Measurements from ENCODE around the gene IL10RA. TPM values are rescaled to one million over a fixed set of nuclear protein-coding genes. Genes with fewer than 3 reads are reported as not detected.
"Not testable (repeated sequence)": the region's sequence is repeated elsewhere in the genome, so short reads cannot be mapped to it uniquely, and the experiment has no call there.

The IL10RA gene
- total RNA-seq, 1 donor from 2014 or later = 89.9 TPM

DNA sequence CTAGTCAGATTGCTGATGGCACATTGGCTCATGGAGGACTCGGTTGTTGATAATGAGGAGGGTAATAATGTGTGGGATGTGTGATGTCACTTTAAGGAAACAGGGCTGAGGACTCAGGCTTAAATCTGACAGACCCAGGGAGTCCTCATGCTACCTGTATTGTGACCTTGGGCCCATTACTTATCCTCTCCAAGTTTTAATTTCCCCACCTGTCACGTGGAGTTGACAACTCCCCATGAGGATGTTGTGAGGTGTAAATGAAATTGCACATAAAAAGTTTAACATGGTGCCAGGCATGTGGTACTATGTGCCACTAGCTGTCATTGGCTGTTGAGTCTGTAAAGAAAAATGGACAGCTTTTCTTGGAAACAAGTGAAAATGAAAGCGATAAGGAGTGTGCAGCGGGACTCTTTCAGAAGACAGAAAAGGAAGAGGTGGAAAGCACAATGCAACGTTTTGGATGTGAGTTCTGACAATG lies 15.3 kb downstream of the IL10RA start:
- Mint-ChIP-seq H3K9me3 (peaks cover 12% of the 10 kb centered on the region), H3K27me3 (no peaks in the 10 kb centered on the region), H3K36me3 (ENCODE audit: low read depth) (peaks cover 63% of the 10 kb centered on the region), H3K4me1 (peaks cover 87% of the 10 kb centered on the region), H3K27ac (peak overlapping the region; percentile 99), H3K4me3 (peak overlapping the region; percentile 72)
- DNase-seq = peak; percentile 88
- intact Hi-C loops (cut with micrococcal nuclease) = loop anchor here (5.0 kb wide), 1 partner anchor 216 kb away; no protein-coding TSS in a partner anchor

DNA sequence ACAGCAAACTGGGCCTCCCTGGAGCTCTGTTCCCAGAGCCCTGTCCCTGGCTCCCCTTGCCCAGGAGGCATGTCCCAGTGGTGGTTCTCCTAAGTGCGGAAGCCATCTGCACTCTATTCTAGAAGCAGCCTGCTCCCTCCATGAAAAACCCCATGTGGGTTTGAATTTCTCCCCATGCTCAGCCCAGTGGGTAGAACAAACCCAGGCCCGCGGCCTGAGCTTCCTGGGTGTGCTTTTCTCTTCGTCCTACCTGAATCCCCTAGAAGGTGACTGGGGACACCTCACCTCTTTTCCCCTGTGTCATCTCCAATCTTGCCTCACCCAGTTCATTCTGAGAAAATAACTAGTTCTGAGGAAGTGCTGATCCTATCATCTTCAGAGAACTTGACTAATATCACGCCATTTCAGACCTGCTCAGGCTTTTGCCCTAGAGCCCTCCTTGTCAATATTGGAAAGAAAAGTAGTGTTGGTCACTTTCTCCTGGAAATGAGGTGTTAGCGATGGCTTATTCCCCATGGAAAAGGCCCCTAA lies 15.9 kb downstream of the IL10RA start:
- peak; percentile 91 for DNase-seq
- H3K36me3 Mint-ChIP-seq (ENCODE audit: low read depth) = peaks cover 58% of the 10 kb centered on the region
- H3K4me3 Mint-ChIP-seq = peak overlapping the region; percentile 72
- H3K27me3 Mint-ChIP-seq = no peaks in the 10 kb centered on the region
- intact Hi-C loops (cut with micrococcal nuclease) = loop anchor here (1.0 to 5.0 kb wide), 10 partner anchors 13 to 435 kb away; partner anchors contain the start of gene KMT2A
- H3K9me3 Mint-ChIP-seq = peaks cover 12% of the 10 kb centered on the region
- H3K27ac Mint-ChIP-seq = peak overlapping the region; percentile 99
- H3K4me1 Mint-ChIP-seq = peaks cover 89% of the 10 kb centered on the region

- Mint-ChIP-seq H3K36me3 (ENCODE audit: low read depth) (peaks cover 51% of the 10 kb centered on the region), H3K9me3 (peaks cover 12% of the 10 kb centered on the region)
- intact Hi-C loops (cut with micrococcal nuclease) = loop anchor here (1.0 to 5.0 kb wide), 10 partner anchors 13 to 434 kb away; partner anchors contain the start of gene KMT2A
These were observed 16.6 kb downstream of the IL10RA start for GRCh38 chr11:118002541-118003423.

GRCh38 chr11:118003456-118003855 lies 17.3 kb downstream of the IL10RA start:
- DNase-seq = peak; percentile 72
- intact Hi-C loops (cut with micrococcal nuclease) = loop anchor here (2.0 to 5.0 kb wide), 3 partner anchors 185 to 433 kb away; partner anchors contain the start of gene KMT2A
- peaks cover 46% of the 10 kb centered on the region for H3K36me3 Mint-ChIP-seq (ENCODE audit: low read depth)
- no peaks in the 10 kb centered on the region for H3K27me3 Mint-ChIP-seq
- H3K4me1 Mint-ChIP-seq = peaks cover 90% of the 10 kb centered on the region
- H3K4me3 Mint-ChIP-seq = peak overlapping the region; percentile 72
- peak overlapping the region; percentile 99 for H3K27ac Mint-ChIP-seq
- peaks cover 12% of the 10 kb centered on the region for H3K9me3 Mint-ChIP-seq

More at GRCh38 chr11:118002541-118003423, 16.6 kb downstream of the IL10RA start:
- Mint-ChIP-seq H3K4me3 (peak overlapping the region; percentile 72), H3K4me1 (peaks cover 89% of the 10 kb centered on the region), H3K27me3 (no peaks in the 10 kb centered on the region), H3K27ac (peak overlapping the region; percentile 99)
- DNase-seq = peak; percentile 88

DNA sequence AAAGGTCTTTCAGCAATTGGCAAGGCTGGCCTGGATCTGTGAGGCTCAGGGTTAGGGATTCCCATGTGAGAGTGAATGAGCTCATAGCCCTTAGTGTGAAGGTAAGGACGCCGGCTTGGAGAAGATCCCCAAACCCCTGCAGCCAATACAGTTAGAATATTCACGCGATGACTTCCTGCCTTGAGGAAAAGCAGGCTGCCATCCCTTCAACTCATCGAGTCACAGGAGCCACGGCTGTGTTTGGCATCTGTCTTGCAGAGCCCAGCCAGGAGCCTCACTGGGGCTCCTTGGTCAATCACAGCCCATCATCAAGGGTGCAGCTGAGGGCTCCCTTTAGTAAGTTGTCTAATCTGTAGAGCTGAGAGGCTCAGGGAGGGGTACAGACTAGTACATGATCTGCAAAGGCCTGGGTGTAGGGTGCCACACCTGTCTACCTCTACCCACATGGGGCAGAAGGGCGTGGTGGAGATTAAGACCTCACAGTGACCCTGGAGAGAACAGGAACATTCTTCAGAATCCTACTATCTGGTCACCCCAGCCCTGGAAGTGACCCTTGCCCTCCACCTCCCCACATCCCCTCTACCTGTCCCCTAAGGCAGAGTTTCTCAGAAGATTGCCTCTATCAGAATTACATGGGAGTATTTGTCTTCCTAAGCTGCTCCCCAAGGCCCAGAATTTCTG lies 18.5 kb downstream of the IL10RA start:
- Mint-ChIP-seq H3K27me3 (no peaks in the 10 kb centered on the region), H3K4me1 (peaks cover 96% of the 10 kb centered on the region), H3K4me3 (peak overlapping the region; percentile 24), H3K36me3 (ENCODE audit: low read depth) (peaks cover 35% of the 10 kb centered on the region), H3K27ac (peak overlapping the region; percentile 99), H3K9me3 (peaks cover 12% of the 10 kb centered on the region)
- peak; percentile 60 for DNase-seq
- intact Hi-C loops (cut with micrococcal nuclease) = loop anchor here (5.0 kb wide), 1 partner anchor 213 kb away; no protein-coding TSS in a partner anchor

DNA sequence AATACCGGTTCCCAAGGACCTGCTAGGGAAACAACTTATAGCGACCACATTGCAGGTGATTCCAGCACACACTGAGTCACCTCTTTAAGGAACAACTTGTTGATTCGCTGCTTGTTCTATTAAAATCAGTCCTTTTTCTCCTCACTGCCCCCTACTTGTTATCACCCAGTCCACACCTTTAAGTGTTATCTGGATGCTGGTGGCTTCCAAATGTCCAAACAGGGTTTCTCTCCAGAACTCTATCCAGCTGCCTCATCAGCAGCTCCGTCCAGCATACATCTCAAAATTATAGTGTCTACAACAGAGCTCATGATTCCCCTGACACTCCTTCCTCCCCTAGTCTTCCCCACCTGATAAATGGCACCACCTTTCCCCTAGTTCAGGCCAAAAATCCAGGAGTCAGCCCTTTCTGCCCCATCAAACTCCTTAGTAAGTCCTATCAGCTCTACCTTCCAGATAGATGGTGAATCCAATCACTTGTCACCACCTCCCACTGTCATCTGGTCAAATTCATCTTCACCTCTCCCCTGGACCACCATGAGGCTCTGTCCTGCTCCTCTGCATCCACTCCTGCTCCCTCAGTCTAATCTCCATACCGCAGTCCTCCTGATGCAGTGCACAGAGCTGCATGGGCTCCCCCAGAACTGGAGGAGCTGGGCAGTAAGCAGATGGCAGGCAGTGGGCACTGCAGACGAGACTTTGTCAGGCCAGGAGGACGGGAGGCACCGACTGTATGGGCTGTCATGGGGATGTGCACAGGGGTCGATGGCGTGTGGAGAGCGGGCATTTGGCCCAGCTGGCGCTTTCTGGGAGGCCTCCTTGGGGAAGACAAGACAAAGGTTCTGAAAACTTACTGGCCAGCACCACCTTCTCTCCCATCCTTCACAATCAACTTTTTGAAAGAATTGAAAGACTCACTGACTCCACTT lies 19.3 kb downstream of the IL10RA start:
- peaks cover 95% of the 10 kb centered on the region for H3K4me1 Mint-ChIP-seq
- peak overlapping the region; percentile 99 for H3K27ac Mint-ChIP-seq
- no peak for DNase-seq
- peak overlapping the region; percentile 6 for H3K4me3 Mint-ChIP-seq
- H3K36me3 Mint-ChIP-seq (ENCODE audit: low read depth) = peaks cover 27% of the 10 kb centered on the region
- H3K9me3 Mint-ChIP-seq = peaks cover 12% of the 10 kb centered on the region
- H3K27me3 Mint-ChIP-seq = no peaks in the 10 kb centered on the region
- intact Hi-C loops (cut with micrococcal nuclease) = no loop called here

DNA sequence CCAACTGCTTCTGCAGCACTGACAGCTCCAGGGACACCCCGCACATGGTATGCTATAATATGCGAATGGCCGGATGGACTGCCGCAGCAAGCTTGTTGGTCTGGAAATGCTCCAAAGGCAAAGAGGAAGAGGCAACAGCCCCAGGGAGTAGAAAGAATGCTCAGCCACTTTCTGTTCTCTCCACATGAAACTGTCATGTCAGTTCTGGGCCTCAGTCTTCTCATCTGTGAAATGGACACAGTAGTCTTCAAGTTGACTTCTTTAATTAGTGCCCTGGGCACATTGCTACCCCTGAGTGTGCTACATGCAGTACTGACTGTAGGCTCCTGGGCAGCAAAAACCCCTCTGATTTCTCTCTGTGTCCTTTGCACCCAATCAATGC lies 19.9 kb downstream of the IL10RA start:
- Mint-ChIP-seq H3K27me3 (no peaks in the 10 kb centered on the region), H3K36me3 (ENCODE audit: low read depth) (peaks cover 25% of the 10 kb centered on the region), H3K4me3 (no peak overlapping the region), H3K27ac (peak overlapping the region; percentile 99), H3K9me3 (peaks cover 12% of the 10 kb centered on the region), H3K4me1 (peaks cover 94% of the 10 kb centered on the region)
- DNase-seq = no peak
- intact Hi-C loops (cut with micrococcal nuclease) = no loop called here

DNA sequence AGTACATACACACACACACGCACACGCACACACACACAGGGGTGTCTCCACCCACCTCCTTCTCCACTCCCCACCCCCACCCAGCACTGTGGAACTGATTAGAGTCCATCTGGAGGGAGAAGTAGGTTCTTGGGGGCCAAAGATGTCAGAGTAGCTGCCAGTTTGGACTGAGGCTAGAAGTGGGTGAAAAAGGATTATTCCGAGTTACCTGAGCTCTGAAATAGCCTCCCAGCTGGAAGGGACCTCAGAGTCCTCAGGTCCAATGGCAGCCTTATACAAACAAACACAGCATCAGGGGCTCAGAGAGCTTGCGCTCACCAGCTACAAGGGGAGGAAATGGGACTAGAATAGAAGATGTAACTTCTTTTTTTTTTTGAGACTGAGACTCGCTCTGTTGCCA lies 20.8 kb downstream of the IL10RA start:
- peak overlapping the region; percentile 32 for H3K4me3 Mint-ChIP-seq
- intact Hi-C loops (cut with micrococcal nuclease) = no loop called here
- H3K4me1 Mint-ChIP-seq = peaks cover 89% of the 10 kb centered on the region
- H3K9me3 Mint-ChIP-seq = peaks cover 12% of the 10 kb centered on the region
- DNase-seq = peak; percentile 56
- H3K27me3 Mint-ChIP-seq = no peaks in the 10 kb centered on the region
- peak overlapping the region; percentile 94 for H3K27ac Mint-ChIP-seq
- H3K36me3 Mint-ChIP-seq (ENCODE audit: low read depth) = peaks cover 19% of the 10 kb centered on the region

GRCh38 chr11:118007563-118008270 lies 21.5 kb downstream of the IL10RA start:
- H3K9me3 Mint-ChIP-seq = peaks cover 12% of the 10 kb centered on the region
- peaks cover 87% of the 10 kb centered on the region for H3K4me1 Mint-ChIP-seq
- intact Hi-C loops (cut with micrococcal nuclease); H3K27me3 Mint-ChIP-seq: not testable (repeated sequence)
- peaks cover 19% of the 10 kb centered on the region for H3K36me3 Mint-ChIP-seq (ENCODE audit: low read depth)
- H3K4me3 Mint-ChIP-seq = peak overlapping the region; percentile 71
- peak; percentile 79 for DNase-seq
- H3K27ac Mint-ChIP-seq = peak overlapping the region; percentile 94

DNA sequence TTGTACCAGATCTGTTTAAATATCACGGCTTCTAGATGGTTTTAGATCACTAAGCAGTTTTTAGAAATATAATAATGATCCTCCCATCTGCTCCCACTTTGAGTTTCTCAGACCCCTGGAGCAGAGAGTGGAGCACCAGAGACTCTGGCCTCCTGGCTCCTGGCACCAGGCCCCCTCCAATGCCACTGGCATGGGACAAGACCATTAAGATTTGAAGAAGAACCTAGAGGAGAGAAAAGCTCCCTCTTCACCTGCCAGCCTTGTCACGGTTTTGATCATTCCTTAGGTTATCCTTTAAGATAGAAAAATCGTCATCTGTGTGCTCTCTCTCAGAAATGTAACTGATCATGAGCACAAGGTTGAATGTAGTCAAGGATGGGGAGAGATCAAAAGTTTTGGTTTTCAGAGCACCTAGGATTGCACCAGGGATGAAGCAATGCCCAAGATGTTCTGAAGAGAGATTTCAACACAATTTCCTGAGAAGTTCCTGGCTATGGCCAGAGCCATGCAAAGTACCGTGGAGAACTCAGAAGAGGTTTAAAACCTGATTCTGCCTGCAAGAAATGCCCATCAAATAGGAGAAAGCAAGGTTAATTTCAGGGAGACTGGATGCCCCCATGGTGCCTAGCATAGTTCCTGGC lies 22.2 kb downstream of the IL10RA start:
- peaks cover 10% of the 10 kb centered on the region for H3K9me3 Mint-ChIP-seq
- peaks cover 82% of the 10 kb centered on the region for H3K4me1 Mint-ChIP-seq
- DNase-seq = no peak
- H3K27me3 Mint-ChIP-seq = no peaks in the 10 kb centered on the region
- intact Hi-C loops (cut with micrococcal nuclease) = no loop called here
- peak overlapping the region; percentile 94 for H3K27ac Mint-ChIP-seq
- peaks cover 21% of the 10 kb centered on the region for H3K36me3 Mint-ChIP-seq (ENCODE audit: low read depth)
- peak overlapping the region; percentile 71 for H3K4me3 Mint-ChIP-seq

GRCh38 chr11:118009864-118010737 lies 23.9 kb downstream of the IL10RA start:
- peak overlapping the region; percentile 62 for H3K27ac Mint-ChIP-seq
- peaks cover 16% of the 10 kb centered on the region for H3K36me3 Mint-ChIP-seq (ENCODE audit: low read depth)
- H3K9me3 Mint-ChIP-seq = peaks cover 4% of the 10 kb centered on the region
- H3K4me1 Mint-ChIP-seq = peaks cover 79% of the 10 kb centered on the region
- H3K27me3 Mint-ChIP-seq = no peaks in the 10 kb centered on the region
- intact Hi-C loops (cut with micrococcal nuclease) = no loop called here
- DNase-seq = peak; percentile 53
- H3K4me3 Mint-ChIP-seq = no peak overlapping the region
